T-helper 9 cell (primary cell): ENCODE measurements around the gene PLXNA4.

Experiments used
- DNase-seq: peaks from one replicate; pipeline ENCODE4 v3.0.0-alpha.2; 2020

PLXNA4 gene

DNA sequence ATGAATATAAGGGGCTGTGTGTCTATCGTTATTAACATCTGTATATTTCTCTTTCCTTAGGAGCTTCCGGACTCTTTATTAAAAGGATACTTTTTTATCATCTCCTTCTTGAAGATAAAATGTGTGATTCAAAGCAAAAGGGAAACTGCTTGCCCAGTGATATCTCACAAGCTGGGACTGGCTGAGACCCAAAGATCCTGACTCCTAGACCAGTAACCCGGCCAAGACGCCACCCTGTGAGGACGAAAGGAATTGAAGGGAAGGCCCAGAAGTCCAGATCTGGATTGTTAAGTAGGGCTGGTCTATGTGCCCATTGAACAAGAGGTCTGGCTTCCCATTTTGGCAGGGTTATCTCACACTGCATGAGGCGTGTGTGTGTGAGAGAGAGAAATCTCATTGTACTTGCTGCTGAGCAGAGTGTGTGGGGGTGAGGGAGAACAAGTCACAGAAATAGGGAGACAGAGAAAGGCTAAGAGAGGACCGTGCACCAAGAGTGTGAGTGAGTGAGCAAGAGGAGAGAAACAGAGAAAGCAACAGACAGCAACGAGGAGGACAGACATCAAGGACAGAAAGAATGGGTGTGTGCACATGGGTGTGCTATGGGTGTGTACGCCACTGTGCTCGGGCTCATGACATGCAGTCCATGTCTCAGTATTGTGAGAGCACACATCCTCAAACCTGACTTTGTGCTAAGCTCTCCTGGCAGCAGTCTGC, 75.4 kb downstream of the PLXNA4 start:
- no peak for DNase-seq

DNA sequence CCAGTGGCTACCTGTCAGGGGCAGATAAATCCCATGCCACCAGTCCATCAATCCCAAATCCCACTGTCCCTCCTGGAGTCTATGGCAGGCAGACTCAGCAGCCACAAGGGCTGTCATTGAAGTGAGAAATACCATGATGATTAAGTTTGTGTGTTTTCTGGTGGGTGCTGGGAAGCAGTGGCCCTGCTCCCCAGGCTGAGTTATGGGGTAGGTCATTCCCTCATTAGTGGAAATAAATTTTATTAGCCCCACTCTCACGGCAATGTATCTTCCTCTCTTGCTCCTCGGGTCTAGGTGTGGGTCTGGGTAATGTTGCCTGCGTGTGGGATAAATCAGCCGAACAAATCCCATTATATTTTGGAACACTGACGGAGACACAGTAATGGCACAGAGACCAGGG, 76.8 kb downstream of the PLXNA4 start:
- no peak for DNase-seq

DNA sequence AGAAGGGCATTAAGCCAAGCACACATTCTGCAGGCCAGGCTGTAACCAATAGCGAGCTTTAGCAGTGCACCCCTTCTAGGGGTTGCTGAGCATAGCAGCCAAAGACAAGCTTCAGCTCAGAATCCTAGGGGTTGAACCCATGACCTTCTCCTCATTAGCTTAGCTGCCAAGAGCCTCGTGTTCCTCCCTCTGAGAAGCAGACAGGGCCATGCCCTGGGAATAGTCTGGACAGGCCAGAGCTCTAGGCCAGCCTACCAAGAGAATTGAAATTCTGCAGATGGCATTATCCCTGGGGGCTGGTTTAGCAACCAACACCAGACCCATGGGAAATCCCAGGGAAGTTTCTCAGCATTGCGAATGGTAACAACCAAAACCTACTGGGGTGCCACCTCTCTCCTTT, 77.2 kb downstream of the PLXNA4 start:
- DNase-seq = no peak

DNA sequence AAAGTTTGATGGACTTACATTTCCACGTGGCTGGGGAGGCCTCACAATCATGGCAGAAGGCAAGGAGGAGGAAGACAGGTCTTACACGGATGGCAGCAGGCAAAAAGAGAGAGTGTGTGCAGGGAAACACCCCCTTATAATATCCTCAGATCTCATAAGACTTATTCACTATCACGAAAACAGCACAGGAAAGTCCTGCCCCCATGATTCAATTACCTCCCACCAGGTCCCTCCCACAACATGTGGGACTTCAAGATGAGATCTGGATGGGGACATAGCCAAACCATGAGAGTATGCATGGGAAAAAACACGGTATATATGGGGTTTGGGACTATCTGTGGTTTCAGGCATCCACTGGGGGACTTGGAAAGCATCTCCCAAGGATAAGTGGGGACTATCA, 78.0 kb downstream of the PLXNA4 start:
- DNase-seq = no peak

- DNase-seq = no peak
These were observed 79.2 kb downstream of the PLXNA4 start for GRCh38 chr7:132497098-132497497.

GRCh38 chr7:132495936-132496335, 80.3 kb downstream of the PLXNA4 start:
- no peak for DNase-seq

GRCh38 chr7:132494474-132494873, 81.8 kb downstream of the PLXNA4 start:
- DNase-seq = no peak

DNA sequence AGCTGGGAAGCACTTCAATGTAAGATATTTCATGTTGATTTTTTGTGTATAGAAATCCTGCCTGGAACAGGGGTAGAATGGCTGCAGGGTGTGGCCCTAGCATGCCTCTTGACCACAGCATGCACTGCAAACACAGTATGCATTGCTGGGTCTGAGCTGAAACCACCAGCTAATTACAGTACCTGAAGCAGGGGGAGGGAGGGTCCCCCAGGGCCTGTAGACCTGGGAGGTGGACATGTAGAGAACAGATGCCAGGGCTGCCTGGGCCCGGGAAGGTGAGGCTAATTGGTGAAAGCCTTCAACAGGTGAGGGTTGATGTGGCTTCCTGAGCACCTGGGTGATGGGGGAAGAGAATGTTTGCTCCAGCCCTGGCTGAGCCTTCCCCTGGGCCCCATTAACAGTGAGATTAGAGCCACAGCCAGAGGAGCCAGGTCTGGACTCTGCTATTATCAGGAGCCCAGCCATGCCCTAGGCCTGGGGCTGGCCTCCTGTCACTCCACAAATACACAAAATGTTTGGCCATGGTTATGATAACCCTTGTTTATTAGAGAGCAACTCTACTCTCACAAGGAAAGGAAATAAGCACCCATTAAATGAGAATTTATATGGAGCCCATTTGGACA, 83.3 kb downstream of the PLXNA4 start:
- no peak for DNase-seq

GRCh38 chr7:132491391-132491945, 84.8 kb downstream of the PLXNA4 start:
- no peak for DNase-seq

DNA sequence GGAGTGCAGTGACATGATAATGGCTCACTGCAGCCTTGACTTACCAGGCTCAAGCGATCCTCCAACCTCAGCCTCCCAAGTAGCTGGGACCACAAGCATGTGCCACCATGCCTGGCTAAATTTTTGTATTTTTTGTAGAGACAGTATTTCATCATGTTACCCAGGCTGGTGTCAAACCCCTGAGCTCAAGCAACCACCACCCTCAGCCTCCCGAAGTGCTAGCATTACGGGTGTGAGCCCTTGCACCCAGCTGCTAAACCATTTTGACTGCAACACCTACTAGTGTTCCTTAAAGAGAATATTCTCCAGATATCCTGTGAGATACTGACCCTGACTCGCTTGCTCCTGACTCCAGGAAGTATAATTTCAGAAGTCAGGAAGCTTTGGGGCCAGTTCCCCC, 85.8 kb downstream of the PLXNA4 start:
- DNase-seq = no peak

DNA sequence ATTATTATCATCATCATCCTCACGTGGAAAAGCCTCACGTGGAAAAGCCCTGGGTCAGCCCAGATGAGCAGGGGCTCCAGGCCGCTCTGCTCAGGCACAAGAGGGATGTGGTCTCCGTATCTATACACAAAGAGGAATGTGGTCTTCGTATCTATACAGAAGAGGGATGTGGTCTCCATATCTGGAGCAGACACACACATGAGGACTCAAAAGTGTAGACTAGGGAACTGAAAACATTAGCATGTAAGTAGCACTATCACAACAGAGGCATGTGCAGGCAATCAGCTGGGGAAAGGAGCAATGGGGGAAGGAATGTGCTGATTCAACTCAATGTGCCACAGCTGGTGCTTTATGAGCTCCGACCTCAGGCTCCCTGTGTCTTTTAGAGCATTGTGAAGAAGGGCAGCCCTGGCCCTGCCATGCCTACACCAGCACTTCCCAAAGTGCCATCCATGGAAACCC, 86.5 kb downstream of the PLXNA4 start:
- DNase-seq = no peak

GRCh38 chr7:132488634-132489302, 87.5 kb downstream of the PLXNA4 start:
- DNase-seq = no peak

DNA sequence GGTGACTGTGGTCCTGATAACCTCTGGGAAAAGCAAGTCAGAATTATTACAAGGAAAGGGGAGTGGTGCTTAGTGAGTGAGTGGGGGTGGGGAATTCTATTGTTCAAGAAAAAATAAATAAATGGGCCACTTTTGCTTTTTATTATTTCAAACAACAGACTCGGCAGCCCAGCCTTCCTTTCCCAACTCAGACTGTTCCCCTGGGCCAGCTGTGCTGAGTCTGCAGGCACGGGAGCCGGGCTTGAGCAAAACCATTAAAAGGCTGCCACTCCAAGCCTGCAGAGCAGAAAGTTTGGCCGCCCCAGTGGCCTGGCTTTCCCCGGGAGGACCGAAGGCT, 90.0 kb downstream of the PLXNA4 start:
- no peak for DNase-seq

DNA sequence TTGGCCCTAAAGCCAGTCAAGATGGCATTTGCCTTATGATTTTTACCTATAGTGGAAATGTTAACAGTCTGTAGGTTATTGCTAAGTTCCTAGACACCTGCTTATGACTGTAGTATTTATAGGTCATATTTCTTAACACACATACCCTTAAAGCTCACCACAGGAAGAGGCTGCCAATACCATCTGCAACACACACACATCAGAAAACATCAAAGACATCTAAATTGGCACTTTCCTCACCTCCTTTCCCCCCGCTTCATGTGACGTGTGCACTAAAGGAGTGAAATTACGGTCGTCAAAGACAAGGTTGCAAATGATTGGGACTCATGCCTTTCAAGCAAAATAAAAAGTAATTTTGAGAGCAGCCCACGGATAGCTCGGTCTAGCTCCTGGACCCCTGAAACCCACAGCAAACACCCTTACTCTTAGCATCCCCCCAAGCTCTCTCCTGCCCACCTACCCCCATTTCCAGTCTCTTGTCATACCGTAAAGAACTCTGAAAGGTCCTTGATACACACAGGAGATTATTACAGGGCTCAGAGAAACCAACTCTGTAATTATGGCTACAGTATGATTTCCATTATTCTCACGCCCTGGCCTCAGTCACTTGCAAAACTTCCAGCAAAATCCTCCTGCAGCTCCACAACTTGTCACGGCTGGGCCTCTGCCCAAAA, 90.5 kb downstream of the PLXNA4 start:
- DNase-seq = peak; percentile 7

DNA sequence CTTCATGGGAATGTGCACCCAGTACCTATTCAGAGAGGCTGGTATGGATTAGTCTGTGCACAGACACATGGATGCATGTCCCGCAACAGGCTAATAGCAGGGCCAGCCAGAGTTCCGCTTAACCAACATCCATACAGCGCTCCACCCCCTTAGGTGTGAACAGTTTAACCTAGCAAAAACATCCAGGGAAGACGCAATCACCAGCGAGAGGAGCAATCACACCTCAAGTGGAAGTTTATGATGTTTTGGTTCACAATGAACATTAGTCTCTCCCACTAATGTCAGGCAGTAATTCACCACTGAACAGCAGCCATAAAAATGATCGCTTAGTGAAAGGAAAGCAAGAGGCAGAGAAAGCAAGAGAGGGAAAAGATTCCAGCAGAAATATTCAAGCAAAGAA, 91.1 kb downstream of the PLXNA4 start:
- no peak for DNase-seq

- DNase-seq = no peak
These were observed 93.4 kb downstream of the PLXNA4 start for GRCh38 chr7:132482866-132483265.

DNA sequence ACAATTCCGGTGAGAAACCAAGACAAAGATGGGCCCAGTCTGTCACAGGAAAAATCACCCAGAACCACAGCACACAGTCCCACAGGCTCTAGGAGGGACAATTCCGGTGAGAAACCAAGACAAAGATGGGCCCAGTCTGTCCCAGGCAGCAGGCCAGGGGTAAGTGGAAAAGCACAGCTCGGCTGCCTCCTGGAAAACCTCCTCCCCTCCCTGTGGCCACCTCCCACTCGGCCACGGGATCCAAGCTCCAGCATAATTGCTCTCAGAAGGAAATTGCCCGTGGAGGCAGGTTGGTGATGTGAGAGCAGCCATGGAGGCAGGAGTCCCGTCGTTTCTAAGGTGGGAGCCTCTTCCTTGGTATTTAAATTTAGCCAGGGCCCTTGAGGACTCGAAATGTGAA, 95.7 kb downstream of the PLXNA4 start:
- DNase-seq = no peak

DNA sequence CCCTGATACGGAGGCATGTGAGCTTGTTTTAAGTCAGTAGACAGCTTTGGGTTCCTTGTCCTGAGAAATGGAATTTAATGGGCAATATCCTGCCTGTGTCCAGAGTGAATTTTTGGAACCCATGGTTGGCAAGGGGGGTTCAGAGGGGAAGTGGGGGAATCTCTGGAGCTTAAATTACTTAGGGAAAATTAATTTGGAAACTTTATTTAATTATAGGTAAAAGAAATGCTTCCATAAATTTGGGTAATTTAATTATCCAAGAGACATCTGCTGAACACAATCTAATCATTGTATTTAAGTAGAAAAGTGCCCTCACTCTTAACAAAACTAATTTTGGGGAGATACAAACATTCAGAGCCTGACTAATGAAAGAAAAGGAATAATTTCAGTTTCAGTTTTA, 99.7 kb downstream of the PLXNA4 start:
- no peak for DNase-seq

- no peak for DNase-seq
These were observed 100.6 kb downstream of the PLXNA4 start for GRCh38 chr7:132475669-132476116.

DNA sequence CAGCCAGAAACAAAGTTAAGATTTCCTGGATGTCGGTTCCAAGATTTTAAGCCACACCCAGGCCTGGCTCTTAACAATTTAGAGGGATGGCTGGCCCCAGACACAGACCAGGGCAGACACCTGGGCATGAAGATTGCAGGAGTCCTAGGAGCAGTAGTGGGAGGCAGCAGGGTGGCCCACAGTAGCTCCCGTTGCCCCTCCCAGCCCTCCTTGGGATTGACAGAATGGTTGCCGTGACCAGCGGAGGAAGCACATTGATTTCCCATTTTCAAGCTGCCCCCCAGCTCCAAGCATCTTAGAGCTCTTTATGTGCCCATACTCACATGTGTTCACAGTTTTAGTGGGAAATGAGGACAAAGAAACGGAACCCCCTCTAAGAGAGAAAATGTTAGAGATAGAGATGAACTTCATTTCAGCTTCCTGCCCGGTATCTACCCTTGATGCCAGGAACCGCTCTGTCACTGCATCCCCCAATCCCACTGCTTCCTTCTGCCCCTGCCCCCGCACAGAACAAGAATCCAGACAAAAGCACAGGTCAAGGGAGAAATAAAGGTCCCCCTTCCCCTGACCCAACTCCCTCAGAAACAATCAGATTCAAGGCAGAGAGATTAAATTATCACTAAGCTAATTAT, 101.1 kb downstream of the PLXNA4 start:
- no peak for DNase-seq

DNA sequence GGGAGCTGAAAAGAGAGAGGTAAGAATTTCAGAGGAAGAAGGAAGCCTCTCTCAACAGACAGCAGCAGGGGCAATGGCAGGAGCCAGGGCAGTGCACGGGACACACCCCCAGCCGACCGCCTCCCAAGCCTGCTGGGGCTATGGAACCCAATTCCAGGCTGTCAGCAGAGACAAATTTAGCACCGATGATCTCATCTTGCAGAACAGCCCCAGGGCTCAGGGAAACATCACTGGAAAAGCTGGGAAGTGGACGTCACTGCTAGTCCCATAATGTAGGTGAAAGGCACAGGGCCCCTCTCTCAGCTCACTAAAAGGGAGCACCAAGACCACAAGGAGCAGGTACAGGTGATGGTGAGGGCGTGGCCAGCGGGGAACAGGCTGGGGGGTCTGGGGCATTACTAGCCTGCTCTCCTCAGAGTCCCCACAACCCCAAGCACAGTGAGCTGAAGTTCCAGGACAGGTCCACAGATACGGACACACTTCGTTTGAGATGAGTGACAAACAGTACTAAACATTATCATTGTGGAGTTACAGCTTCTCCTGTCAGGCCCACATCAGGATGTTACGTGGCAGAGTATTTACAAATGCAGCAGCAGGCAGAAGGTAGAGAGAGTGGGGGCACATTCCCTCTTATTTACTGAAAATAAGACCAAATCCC, 103.7 kb downstream of the PLXNA4 start:
- no peak for DNase-seq

GRCh38 chr7:132471515-132471914, 104.8 kb downstream of the PLXNA4 start:
- no peak for DNase-seq
